Activated effector memory CD4-positive, alpha-beta T cell treated with anti-CD3 and anti-CD28 coated beads, Interleukin-2, amount 50 U/mL, for 16 hours (primary cell): Measurements from ENCODE around the gene GOLGA6B.
A peak's percentile ranks its signal among the peaks of the same experiment; 100 is the strongest.
"Not testable (repeated sequence)": the region's sequence is repeated elsewhere in the genome, so short reads cannot be mapped to it uniquely, and the experiment has no call there.

Source experiments
- DNase-seq: peaks from one replicate; pipeline ENCODE4 v3.0.0-alpha.2; 2020

Gene GOLGA6B

DNA sequence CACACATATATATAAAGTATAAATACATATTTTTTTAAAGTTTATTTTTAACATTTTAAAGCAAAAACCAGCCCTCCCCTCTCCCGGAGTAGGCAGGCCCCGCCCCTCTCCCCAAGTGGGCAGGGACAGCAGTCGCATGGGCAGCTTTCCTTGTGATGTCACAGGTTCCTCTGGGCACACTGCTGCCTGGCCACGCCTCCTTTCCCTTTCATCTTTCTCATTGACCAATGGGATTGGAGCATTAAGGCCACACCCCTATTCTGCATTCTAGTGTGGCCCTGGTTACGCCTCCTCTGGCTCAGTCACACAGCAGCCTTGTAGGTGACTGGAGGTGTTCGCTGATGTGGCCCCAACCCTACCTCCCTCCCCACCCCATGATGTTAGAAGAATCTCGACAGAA, at the start of gene GOLGA6B:
Gene GOLGA6B, plus strand, starts transcription at position 301 of the 400 bp plus-strand sequence. Its CDS starts 41 bp downstream, at position 342.
- DNase-seq, result not testable (repeated sequence)

DNA sequence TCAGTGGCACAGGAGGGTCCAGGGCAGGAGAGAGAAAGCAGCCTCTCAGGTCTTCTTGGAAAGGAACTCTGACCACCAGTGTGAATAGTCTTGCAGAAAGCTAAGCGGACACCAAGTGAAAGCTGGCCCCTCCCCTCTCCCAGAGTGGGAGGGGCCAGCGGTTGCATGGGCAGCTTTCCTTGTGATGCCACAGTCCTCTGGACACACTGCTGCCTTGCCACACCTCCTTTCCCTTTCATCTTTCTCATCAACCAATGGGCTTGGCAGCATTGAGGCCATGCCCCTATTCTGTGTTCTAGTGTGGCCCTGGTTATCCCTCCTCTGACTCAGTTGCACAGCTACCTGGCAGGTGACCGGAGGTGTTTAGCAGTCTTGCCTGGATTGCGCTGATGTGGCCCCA, 49.7 kb upstream of the GOLGA6B start:
- no peak for DNase-seq

DNA sequence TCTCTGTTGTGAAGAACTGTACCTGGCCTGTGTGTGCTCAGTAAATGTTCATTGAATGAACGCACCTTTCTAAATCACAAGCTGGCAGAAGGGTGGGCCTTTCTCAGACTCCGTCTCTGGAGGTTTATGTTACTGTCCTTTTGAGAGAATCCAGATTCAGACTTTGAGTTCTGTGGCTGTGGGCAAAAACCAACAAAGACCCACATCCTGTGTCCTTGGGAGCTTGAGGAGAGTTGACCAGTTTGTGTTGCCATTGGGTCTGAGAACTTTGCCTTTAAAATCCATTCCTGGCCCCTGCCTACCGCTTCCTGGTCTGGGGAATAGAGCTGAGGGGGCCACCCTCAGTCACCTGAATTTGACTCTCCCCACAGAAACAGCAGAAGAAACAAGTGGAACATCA, 46.4 kb upstream of the GOLGA6B start:
- not testable (repeated sequence) for DNase-seq

DNA sequence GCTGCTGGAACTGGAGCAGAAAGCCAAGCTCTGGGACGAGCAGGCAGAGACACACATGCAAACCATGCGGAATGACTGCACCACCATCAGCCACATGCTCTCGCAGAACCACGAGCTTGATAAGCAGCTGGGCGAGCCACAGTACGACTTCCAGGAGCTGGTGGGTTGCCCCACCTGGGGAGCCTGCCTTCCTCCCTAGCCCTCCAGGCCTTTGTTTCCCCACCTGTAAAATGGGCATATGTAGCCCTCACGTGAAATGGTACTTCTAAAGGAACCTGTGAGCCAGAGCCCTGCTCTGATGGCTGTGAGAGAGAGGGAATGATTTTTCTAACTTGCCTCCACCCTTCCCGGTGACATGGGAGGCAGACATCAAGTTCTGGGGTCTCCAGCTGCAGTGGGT, 44.6 kb upstream of the GOLGA6B start:
- no peak for DNase-seq

GRCh38 chr15:72612324-72612723, 42.2 kb upstream of the GOLGA6B start:
- not testable (repeated sequence) for DNase-seq

GRCh38 chr15:72614810-72615532, 39.5 kb upstream of the GOLGA6B start:
- no peak for DNase-seq

DNA sequence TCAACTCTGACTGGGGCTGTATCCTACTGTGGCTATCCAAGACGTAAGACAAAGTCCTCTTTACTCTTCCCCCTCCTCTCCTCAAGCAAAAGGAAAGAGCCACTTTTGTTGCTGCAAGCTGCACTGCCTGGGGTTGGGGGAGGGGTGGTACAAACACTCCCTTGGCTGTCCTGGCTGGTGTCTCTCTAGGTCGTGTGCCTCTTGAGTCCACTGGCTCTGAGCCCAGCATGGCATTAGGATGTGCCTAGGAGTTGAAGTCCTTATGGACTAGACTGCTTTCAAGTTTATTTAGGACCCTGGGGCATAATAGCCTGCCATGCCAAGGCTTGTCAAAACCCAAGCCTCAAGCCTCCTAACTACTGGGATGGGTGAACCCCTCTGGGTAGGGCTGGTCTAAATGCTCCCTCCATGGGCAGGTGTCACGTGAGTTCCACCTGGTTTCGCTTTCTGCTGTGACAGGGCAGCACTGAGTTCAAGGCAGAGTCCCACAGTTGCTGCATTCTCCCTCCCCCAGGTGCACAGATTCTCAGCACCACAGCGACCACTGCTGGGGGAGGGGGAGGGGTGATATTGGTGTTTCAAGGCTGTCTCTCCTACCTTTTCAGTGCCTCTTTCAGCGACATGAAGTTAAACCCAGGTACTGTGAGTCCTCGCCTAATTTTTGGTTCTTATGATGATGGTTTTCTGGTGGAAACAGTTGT, 38.8 kb upstream of the GOLGA6B start:
- DNase-seq, result not testable (repeated sequence)

DNA sequence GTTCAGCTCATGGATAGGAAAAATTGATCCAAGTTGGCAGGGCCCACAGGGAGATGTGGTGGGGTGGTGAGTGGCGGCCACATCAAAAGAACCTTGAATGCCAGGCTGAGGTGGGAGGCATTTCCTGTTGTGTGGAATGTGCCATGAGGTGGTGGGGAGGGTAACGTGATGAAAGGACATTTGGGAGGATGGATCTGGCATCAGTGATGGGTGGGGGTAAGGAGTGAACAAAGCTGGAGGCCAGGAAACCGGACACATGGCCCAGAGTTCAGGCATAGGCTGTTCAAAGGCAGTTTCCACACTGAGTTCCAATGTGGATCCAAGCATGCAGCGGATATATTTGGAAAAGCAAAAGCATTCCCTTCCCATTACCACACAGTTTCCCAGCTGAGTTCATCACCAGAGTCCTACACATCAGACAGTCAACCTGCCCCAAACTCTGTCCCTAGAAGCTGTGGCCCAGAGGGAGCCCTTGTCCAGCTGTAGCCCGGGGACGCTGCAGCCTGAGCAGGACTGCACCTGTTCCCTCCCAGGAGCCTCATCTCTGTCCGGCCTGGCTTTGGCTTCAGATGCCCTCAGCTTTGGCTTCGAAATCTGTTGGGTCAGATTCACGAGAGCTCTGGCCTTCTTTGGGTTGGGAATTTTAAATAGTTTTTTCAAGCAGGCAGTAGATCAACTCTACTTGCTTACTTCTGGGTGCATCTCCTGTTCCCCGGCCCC, 37.8 kb upstream of the GOLGA6B start:
- no peak for DNase-seq

DNA sequence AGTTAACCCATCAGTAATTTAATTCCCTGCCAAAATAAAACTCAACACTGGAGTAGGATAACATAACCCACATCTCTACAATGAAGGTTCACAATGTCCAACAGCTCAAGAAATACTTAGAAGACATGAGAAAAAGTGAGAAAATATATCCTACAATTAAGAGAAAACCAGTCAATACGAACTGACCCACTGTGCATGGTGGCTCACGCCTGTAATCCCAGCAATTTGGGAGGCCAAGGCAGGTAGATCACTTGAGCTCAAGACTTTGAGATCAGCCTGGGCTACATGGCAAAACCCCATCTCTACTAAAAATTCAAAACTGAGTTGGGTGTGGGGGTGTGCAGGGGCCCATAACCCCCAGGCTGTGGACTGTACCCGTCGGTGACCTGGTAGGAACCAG, 30.6 kb upstream of the GOLGA6B start:
- not testable (repeated sequence) for DNase-seq

DNA sequence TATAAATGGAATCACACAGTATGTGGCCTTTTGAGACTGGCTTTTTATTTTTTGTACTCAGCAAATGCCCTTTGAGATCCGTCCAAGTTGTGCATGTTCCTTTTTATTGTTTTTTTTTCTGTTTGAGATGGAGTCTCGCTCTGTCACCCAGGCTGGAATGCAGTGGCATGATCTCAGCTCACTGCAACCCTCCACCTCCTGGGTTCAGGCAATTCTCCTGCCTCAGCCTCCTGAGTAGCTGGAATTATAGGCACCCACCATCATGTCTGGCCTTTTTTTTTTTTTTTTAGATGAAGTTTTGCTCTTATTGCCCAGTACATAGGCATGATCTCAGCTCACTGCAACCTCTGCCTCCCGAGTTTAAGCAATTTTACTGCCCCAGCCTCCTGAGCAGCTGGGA, 28.3 kb upstream of the GOLGA6B start:
- not testable (repeated sequence) for DNase-seq

DNA sequence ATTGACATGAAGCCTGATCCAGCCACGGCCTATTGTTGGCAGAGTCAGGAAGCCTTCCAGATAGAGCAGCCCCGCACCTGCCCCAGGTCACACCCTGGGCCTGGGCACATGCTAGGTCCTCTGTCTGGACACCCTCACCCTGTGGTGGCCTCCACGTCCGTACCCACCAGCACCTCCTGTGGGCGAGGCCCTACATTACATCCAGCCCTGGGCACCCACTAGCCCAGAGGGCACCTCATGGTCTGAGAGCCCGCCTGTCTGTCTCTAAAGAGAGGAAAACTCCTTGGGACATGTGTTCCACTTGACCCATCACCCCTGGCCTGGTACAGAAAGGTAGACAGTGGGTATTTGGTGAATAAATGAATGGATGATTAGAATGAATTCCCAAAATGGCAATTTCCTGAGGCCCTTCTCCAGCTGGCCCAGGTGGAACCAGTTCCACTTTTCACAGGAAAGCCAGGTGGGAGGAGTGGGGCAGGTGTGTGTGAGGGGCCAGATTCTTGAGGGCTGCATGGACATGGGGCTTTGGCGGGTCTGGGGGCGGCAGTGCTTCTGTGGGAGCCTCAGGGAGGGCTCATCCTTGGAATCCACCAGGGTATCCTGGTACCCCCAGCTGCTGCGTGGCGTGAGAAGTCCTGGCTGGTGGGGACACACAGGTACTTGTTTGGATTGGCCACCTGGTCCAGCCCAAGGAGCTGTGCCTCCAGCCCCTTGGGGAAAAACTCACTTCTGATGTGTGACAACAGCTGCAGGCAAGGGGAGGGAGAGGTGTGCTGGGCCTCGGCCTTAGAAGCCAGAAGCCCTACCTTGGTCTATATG, 26.0 kb upstream of the GOLGA6B start:
- DNase-seq, result peak; percentile 63

GRCh38 chr15:72629068-72629570, 25.4 kb upstream of the GOLGA6B start:
- peak; percentile 13 for DNase-seq

GRCh38 chr15:72636519-72637282, 17.8 kb upstream of the GOLGA6B start:
- DNase-seq, result peak; percentile 86

DNA sequence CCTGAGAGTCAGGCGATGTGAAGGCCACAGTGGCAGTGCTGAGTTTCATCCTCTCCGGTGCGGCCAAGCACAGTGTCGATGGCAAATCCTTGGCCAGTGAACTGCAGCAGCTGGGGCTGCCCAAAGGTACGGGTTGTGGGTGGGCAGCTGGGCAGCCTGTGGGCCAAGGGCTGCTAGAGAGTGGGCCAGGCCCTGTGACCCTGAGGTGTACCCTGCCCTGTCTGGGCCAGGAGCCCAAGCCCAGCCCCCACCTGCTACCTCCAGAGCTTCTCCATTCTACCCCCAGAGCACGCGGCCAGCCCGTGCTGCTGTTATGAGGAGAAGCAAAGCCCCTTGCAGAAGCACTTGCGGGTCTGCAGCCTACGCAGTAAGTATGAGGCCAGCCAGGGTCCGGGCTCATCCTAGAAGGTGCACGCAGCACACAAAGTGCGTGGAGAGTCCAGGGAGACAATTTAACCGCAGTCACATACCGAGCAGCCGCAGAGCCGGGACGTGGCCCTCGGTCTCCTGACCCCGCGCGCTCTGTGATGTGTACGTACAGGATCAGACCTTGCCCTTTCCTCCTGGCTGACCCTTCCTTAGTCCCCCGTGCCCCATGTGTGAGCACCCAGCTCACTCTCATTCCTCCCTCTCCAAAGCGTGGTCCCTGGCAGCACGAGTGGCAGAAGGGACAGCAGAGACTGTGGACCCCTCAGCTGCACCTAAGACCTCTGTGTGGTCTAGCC, 14.6 kb upstream of the GOLGA6B start:
- DNase-seq, result not testable (repeated sequence)

GRCh38 chr15:72642271-72642670, 12.2 kb upstream of the GOLGA6B start:
- DNase-seq, result not testable (repeated sequence)

- DNase-seq, result peak; percentile 33
Observed at GRCh38 chr15:72648631-72649253, 5.8 kb upstream of the GOLGA6B start.

DNA sequence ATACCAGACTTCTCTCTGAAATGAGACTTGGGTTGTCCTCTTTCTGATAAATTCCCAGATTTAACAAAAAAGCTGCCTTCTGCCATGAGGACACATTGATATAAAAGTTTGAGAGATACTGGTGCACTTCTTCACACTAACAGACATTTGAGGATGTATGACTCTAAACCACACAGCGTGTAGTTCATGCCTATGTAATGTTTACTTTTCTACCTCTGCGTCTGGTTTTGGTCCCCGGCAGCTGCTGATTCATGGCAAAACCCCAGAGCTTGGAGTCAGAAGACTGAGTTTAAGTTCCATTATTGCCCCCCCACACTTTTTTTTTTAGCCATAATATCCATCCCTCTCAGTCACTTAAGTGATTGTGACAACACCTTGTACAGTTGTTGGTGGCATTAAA, 1.5 kb downstream of the GOLGA6B start:
- not testable (repeated sequence) for DNase-seq

- not testable (repeated sequence) for DNase-seq
Observed at GRCh38 chr15:72661081-72661480, 6.6 kb downstream of the GOLGA6B start.

- not testable (repeated sequence) for DNase-seq
Observed at GRCh38 chr15:72663931-72664330, 9.4 kb downstream of the GOLGA6B start.

- not testable (repeated sequence) for DNase-seq
Observed at GRCh38 chr15:72665706-72666105, 11.2 kb downstream of the GOLGA6B start.
